ENCODE data around the gene ARID1B.

ARID1B gene

DNA sequence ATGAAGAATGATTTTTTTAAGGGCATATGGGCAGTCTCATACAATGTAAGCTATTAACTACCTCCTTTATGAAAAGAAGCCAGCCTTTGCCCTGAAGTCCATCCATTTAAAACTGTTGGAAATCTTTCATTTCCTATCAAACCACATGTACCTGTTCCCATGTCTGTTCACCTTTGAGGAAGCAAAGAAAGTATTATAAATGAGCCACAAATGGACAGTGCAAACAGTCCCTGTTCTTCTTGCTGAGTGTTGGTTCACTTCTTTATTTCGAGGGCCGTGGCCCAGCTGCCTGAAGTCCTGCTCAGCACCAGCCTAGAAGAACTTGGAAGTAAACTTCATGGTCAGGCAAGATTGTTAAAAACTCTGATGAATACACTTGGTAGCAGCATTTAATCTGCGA lies 433.8 kb downstream of the ARID1B start:
- no peak for DNase-seq (ENCODE audit: low read depth in 2 of 2)

DNA sequence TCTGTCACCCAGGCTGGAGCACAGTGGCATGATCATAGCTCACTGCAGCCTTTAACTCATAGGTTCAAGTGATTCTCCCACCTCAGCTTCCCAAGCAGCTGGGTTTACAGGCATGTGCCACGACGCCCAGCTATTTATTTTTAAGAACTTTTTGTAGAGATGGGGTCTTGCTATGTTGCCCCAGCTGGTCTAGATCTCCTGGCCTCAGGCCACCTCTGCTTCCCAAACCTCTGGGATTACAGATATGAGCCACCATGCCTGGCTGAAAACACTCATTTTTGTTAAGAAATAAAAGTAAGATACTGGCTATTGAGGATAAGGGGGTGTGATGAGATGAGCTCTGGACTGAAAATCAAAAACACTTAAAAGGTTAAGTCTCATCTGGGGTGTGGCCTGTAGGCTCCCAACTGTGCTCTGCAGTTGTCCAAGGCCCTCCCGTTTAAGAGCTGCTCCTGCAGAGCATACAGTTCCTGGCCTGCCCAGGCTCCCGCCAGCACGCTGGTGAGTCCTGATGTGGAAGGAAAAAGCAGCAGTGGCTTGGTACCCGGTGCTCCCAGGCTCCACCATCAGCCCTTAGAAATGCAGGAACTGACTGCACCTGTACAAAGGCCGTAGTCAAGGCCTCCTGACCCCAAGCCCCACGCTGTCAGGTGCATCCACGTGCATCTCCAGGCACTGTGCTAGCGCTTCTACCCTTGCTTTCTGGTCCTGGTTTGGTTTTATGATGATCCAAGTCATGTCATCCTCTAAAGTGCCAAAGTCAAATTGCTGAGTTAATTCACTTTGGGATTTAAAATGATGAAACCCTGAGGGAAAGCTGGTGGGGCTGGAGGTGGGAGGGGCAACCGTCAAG lies 434.7 kb downstream of the ARID1B start:
- no peak for DNase-seq (ENCODE audit: low read depth in 2 of 2)

DNA sequence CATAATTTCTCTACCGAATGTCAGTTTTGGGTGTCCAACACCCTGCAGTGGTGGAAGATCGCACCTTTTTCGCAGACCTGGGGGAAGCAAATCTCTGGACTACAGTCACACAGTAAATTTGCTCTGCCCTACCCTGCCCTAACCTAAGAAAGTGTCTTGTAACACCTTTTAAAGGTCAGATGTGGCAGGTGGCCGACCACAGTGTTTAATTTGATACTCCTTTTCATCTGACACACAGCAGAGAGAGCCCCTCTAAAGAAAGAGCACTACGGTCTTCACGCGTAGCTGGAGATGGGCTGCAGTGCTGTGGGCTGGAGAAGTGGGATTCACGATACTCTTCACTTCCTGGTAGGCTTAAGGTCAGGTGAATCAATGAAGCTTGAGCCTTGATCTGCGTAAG lies 436.2 kb downstream of the ARID1B start:
- DNase-seq (ENCODE audit: low read depth in 2 of 2) = no peak

DNA sequence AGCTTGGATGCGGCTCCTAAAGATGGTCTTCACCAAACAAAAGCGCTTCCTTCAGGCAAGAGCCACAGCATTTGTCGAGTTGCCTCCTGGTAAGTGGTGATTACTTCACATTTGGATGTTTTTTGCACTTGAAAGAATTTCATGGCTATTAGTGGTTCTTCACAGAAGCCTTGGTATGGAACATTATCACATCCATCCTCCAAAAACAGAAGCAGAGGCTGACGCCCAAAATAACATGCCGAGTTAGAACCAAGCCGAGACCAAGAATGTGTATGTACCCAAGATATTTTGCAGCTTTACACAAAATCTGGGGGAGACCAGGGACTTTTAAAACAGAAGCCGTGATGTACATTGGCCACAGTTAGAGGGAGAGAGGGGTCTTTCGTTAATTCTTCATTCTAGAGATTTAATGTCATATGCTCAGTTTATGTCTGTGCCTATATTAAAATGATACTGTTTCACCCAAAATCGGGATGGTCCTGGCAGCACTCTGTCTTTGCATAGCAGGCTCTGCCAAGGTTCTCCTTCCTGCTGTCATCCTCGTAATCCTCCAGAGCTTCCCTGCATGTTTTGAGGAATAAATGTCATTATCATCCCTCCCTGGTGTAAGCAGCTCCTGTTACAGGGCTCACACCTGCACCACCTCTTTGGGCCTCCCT lies 436.9 kb downstream of the ARID1B start:
- no peak for DNase-seq (ENCODE audit: low read depth in 2 of 2)

DNA sequence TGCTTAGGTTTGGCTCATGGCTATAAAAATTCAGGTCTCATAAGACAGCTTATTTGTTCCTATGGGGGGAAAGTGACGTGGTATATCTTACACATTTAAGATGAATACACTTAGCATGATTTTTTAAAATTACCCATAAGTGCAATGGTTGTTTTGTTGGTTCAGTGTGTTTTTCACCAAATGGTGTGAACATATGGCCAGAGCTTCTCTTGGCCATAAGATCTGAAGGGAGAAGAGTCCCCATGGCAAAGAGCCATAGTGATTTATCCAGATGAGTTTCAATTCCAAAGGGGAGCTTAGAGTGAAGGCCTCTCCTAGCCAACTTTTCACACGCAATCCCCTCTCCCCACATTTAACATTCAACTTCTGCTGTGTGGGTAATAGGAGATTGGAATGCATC lies 438.5 kb downstream of the ARID1B start:
- no peak for DNase-seq (ENCODE audit: low read depth in 2 of 2)

DNA sequence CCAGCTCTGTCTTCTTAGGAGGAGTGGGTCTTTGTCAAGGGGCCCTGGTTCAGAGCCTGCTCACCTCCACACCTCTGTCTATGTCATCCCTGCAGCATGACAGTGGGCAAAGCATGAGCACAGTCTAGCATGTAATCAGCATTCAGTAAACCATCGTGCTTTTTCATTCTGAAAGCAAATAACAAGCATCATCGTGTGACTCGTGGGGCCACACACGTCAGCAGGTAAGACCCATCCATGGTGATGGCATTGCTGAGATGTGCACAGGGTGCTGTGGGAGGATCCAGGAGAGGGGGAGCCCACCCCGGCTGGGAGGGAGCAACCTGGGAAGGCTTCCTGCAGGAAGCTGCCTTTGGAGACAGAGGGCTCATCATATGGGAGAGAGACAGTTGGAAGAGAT lies 439.4 kb downstream of the ARID1B start:
- no peak for DNase-seq (ENCODE audit: low read depth in 2 of 2)

DNA sequence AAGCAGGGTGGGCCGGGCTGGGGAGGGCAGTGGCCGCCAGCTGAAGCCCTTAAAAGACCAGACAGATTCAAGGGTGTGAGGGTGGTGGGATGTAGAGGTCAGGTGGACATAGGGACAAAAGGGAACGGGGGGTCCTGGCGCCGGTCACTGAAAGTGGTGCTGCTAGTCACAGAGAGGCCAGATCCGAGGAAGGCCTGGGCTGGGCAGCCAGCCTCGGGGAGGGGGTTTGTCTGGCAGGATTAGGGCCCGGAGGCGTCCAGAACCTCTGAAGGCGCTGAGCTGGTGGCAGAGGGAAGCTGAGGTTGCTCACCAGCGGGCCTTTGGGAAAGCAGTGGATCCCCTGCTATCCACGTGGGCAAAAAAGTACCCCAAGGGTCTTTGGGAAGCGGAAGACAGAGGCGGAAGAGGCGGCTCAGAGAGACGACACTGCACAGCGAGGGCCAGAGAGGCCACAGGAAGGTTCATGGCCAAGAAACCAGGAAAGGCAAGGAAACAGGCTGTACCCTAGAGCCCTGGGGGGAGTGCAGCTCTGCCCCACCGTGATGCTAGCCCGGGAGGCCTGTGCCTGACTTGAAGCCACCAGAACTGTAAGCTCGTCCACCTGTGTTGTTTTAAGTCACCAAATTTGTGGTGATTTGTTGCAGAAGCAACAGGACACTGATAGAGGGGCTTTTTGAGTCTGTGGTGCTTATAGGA lies 440.2 kb downstream of the ARID1B start:
- no peak for DNase-seq (ENCODE audit: low read depth in 2 of 2)

DNA sequence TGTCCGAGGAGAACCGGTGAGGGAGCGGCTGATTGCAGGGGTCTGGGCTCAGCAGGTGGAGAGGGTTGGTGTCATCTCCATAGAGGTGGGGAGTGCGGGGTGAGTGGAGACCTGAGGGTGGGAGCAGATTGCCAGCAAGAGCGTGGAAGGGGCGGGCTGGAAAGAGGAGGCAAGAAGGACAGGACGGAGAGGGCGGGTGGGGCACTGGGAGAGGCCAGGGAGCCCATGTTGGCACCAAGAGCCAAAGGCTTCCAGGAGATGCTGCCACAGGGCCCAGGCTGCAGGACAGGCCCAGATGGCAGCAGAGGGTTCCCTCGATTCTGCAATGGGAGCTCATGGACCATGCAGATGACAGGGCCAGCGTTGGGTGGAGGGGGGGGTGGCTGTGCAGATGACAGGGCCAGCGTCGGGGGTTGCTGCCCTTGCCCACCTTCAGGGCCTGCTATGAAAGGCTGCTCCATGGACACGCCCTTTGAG lies 440.8 kb downstream of the ARID1B start:
- DNase-seq (ENCODE audit: low read depth in 2 of 2) = no peak

DNA sequence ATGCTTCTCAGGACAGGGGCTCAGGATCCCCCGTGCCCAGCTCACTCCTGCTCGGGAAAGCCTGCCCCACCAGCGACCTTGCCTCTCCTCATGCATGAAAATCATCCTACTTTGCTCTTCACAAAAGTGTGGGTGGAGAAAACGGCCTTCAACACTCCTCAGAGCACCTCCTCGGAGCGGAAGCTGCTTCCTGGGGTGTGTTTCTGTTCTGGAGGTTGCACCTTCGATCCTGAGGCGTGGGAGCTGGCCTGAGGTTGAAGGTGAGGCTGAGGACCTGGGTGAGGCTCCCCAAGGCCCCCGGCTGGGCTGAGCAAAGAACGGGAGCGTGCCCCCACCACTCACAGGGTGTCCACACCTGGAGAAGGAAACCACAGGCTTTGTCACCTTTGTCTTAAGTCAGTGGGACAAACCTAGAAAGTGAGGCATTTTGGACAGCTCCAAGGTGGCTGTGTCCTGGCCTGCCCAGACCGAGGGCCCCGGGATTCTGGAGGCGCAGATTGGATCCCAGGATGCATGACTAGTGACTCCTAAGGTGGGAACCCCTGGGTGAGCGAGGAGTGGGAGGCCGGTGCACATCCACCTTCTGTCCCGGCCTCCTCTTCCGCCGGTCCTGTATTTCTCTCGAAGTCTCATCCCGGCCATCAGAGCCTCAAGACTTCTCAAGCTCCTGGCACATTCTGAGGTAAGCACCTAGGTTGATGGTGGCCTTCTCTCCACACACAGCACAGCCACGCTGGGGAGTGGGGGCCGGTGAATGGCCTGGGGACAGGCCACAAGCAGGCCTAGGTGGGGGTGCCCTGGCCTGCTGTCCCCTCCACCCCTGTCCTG lies 441.4 kb downstream of the ARID1B start:
- DNase-seq (ENCODE audit: low read depth in 2 of 2) = no peak

DNA sequence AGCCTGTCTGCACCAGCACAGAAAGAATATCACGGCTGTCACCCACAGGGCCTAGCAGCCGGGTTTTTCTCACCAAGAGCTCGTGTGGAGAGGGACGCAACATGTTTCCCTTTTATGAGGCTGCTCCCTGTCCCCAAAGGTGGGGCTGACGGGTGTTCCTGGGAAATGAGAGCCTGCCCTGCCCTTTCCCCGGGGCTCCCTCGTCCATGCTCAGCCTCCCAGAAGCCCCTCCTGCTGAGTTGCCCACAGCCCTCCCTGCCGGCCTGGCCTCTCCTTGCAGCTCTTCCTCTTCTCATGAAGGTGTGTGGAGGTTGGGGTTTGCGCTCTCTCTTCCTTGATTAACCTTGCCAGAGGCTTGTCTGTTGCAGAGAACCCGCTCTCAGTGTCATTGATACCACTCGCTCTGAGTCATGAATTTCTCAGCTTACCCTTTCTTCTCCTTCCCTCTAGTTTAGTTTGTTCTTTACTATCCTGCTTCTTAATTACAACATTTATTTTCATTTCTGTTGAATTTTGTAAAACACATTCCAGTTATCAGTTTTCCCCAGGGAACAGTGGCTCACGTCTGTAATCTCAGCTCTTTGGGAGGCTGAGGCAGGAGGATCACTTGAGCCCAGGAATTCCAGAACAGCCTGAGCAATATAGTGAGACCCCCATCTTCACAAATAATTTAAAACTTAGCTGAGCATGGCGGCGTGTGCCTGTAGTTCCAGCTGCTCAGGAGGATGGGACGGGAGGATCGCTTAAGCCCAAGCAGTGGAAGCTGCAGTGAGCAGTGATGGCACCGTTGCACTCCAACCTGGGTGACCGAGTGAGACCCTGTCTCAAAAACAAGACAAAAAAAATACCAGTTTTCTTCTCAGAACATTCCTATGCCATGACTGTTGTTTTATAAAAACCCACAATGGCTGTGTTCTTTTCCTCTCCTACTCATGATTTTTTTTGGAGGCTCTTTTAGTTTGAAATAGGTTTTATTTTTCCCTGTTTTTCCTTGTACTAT lies 442.3 kb downstream of the ARID1B start:
- no peak for DNase-seq (ENCODE audit: low read depth in 2 of 2)

DNA sequence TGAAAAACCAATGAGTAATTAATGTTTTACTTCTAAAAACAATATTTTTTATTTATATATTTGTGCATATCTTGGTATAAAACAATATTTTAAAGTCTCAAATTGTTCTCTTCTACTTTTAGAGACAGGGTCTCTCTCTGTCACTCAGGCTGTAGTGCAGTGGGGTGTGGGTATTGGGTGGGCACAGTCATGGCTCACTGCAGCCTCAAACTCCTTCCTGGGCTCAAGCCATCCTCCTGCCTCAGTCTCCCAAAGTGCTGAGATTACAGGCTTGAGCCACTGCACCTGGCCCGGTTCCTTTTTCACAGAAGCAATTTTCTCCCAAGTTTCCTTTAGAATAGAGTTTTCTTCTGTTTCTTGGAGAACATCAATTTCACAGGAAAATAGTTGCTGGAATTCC lies 443.3 kb downstream of the ARID1B start:
- no peak for DNase-seq (ENCODE audit: low read depth in 2 of 2)

DNA sequence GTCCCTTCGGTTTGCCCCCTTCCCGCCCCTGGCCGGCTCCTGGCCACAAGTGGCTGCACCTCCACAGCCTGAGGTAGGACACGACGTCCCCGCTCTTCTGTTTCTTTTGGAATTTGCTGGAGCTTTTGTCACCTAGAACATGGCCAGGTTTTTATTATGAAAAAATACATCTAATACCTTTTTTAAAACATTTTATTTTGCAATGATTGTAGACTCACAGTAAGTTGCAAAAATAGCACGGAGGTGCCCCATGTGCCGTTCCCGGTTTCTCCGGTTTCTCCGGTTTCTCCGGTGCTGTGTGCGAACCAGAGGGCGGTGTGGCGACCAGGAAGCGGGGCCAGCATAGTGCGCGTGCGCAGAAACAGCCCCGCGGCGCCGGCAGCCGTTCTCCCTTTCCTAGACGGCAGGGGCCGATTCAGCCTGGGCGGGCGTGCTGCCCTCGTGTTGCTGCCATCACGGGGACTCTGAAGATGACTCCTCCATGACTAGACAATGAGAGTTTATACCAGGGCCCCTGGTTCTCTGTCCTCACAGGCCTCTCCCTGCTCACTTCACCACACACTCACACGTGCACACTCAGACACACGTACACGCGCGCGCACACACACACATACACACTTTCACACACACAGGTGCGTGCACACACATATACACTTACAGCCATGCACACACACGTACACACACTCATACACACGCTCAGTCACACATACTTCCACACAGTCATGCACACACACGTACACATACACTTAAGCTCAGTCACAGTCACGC lies 444.1 kb downstream of the ARID1B start:
- DNase-seq (ENCODE audit: low read depth in 2 of 2) = peak; percentile 66 to 78

DNA sequence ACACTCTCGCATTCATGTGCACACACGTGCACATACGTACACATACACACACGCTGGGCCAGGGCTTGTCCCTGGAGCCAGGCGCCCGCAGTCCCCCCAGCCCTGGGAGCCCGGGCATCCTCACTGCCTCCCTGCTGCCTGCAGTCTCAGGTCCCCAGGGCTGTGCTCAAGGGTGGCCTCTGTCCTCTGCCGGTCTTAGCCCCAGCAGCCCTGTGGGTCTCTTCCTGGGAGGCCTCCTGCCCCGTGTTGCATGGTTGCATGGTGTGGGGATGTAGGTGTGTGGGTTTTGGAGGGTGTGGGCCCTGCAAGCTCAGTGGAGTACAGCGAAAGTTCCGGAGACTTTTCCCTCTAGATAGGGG lies 444.6 kb downstream of the ARID1B start:
- no peak for DNase-seq (ENCODE audit: low read depth in 2 of 2)

DNA sequence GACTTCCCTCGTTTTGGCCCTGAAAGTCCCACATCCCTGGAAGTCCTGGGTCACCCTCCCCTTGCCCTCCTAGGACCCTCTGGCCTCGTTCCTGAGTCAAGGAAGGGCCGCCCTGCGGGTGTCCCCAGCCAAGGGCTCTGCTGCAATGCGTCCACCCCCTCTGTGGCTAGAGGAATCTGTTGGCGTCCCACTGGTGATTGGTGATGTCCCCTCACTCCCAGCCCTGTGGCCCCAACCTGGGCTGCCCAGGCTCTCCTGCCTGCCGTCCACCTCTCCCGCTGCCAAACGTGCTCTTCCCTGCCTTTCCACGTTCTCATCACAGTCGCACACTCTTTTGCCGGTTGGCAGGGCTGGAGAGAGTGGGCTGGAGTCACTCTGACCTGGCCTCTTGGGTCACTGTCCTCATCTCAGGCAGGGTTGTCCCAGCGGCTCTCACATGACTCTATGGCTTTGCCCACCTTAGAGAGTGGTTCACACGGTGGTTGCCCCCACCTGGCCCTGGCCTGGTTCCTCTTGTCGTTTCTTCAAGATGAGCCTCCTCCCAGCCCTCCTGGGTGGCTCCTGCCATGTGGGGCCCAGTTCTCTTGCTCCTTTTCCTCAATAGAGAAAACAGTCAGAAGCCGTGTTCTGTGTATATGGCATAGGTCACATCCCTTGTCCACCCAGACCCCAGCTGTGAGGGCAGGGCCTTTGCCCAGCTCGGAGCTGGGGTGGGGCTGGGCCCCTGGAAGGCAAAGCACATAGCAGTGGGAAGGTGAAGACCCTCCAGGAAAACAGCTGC lies 445.2 kb downstream of the ARID1B start:
- no peak for DNase-seq (ENCODE audit: low read depth in 2 of 2)

DNA sequence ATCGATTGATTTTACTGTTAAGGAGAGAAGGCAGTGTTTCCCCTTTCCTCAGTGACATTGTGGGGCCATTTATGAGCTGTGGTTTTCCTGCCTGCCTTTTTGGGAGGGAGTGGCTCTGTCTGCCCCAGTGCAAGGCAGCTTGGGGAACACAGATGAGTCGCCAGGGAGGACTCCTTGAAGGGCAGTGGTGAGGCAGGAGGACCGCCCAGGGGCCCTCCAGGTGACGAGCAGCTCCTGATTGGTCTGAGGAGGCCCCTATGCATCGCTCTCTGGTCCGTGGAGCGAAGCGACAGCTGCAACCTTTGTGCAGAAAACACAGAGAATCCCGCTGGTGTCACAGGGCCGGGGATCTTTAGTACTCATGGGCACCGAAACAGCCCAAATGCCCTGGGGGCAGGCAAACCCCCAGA lies 445.8 kb downstream of the ARID1B start:
- DNase-seq (ENCODE audit: low read depth in 2 of 2) = no peak

DNA sequence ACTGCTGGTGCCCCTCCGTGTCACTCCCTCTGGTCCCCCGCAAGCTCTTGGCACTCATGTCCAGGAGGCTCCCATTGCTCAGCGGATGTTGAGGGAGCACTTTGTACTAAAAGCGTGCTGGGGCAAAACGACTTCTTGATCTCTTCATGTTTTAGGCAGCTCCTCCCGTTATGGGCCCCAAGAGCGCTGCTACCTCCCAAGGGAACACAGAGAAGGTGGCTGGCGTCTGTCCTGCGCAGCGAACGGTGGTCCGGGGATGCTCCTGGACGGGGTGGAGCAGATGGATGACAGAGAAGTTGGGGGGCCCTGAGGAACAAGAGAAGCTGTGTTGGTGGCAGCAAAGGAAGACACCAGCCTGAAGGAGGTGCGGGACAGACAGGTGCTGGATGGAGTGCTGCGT lies 446.3 kb downstream of the ARID1B start:
- no peak for DNase-seq (ENCODE audit: low read depth in 2 of 2)

DNA sequence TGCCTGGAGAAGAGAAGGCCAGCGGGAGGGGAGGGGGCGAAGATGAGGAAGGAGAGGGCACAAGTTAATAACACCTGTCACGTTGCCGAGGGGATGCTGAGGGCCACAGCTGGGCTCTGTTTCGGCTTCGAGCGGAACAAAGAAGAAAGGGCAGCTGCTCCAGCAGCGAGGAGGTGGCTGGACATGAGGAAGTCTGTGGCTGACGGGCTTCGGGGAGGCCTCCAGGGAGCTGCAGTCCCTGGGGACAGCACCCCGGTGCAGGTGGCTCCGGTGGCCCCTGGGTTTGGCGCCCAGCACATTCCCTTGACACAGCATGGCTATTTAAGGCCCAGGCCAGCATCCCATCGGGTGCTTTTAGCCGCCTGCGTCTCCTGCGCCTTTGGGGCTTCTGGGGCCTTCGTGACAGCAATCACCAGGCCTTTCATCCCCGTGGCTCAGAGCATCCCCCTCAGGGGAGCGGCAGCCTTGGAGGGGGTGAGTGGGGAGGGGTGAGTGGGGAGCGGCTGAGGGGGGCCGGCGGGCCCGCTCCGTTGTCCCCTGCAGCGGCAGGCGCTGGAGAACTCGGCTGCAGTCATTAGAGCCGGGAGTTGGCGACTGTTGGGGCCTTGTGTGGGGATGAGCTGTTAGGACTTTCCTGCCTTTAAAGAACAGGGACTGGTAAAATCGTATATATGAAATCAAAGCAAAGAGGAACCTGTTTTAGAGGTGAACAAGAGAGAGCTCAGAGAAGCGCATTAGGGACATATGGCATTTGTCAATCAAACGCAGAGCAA lies 447.2 kb downstream of the ARID1B start:
- no peak for DNase-seq (ENCODE audit: low read depth in 2 of 2)

DNA sequence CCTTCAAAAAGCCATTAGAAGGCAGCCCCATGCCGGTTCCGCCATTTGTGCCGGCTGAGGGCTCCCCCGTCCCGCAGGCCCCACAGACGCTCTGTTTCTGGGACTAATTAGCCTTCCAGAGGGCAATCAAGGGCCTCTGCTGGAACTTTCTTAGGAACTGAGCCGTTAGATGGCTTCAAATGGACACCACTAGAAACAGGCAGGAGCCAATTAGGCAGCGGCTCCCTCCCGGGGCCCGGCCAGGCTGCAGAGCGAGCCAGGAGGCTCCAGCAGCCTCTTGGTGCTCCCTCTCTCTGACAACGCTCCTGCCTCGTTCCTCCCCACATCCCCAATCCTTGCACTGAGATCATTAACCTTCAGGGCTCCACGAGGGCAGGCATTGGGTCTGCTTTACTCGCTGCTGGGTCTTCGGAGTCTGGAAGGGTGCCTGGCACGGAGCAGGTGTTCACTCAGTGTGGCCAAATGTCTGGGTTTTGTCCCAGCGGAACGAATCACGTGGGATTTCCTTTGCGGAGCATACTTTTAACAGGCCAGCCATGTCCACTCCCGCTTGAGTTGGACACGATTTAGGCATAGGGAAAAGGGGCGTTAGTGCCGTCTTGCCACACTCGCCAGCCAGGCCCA lies 447.9 kb downstream of the ARID1B start:
- no peak for DNase-seq (ENCODE audit: low read depth in 2 of 2)

Data from stimulated activated CD8-positive, alpha-beta memory T cell treated with anti-CD3 and anti-CD28 coated beads, Interleukin-2, amount 100 ng/mL, for 48 hours (primary cell).